GM10266 (cell line): Measurements from ENCODE around the gene CHID1.
A peak's percentile ranks its signal among the peaks of the same experiment; 100 is the strongest.

Experiments used
- DNase-seq: peaks from one replicate; pipeline ENCODE4 v3.0.0; 2012; ENCODE audit errors: extremely low spot score
- CTCF ChIP-seq: IDR thresholded peaks from 2 replicates; pipeline ENCODE4 v1.5.1; 2012; ENCODE audit warnings: mild to moderate bottlenecking, low read depth; ENCODE audit not compliant: control insufficient read depth, insufficient read depth; ENCODE audit errors: missing control alignments

The CHID1 gene

GRCh38 chr11:849951-850774, 60.4 kb downstream of the CHID1 start:
- DNase-seq: no peak

GRCh38 chr11:849104-849824, 61.3 kb downstream of the CHID1 start:
- peak; percentile 87 for DNase-seq

More at GRCh38 chr11:849951-850774, 60.4 kb downstream of the CHID1 start:
- TF ChIP-seq CTCF: no peak

GRCh38 chr11:848380-848931, 62.2 kb downstream of the CHID1 start:
- peak; percentile 89 for TF ChIP-seq CTCF
- DNase-seq: peak; percentile 92

More at GRCh38 chr11:849104-849824, 61.3 kb downstream of the CHID1 start:
- no peak for TF ChIP-seq CTCF

- DNase-seq: no peak
- no peak for TF ChIP-seq CTCF
These were observed 62.7 kb downstream of the CHID1 start for GRCh38 chr11:847876-848275.

- no peak for DNase-seq
- TF ChIP-seq CTCF: no peak
These were observed 64.0 kb downstream of the CHID1 start for GRCh38 chr11:846496-847098.

GRCh38 chr11:845872-846495, 64.6 kb downstream of the CHID1 start:
- no peak for TF ChIP-seq CTCF

More at GRCh38 chr11:845872-846495, 64.6 kb downstream of the CHID1 start:
- DNase-seq: no peak
